GM12875 (cell line): Measurements from ENCODE around the gene CORO6.

Experiments used
- H3K4me3 ChIP-seq: one replicate; pipeline ENCODE4 v1.5.1; 2011; ENCODE audit warnings: low read depth, low read length, control low read depth
- CTCF ChIP-seq: IDR thresholded peaks from 2 replicates; pipeline ENCODE4 v1.5.1; 2011; ENCODE audit warnings: low read depth, mild to moderate bottlenecking, control low read depth, inconsistent platforms, low read length, moderate library complexity, borderline replicate concordance; ENCODE audit not compliant: insufficient read depth

CORO6 gene

GRCh38 chr17:29623283-29623647 is 553 bp upstream of the CORO6 start:
- peak overlapping the region; percentile 77 for H3K4me3 ChIP-seq
- no peak for TF ChIP-seq CTCF

- TF ChIP-seq CTCF = no peak
- H3K4me3 ChIP-seq = no peak overlapping the region
These were observed 939 bp downstream of the CORO6 start for GRCh38 chr17:29621751-29622194.

- H3K4me3 ChIP-seq = no peak overlapping the region
- TF ChIP-seq CTCF = no peak
These were observed 1.8 kb downstream of the CORO6 start for GRCh38 chr17:29620779-29621500.

GRCh38 chr17:29620271-29620670 is 2.4 kb downstream of the CORO6 start:
- H3K4me3 ChIP-seq = no peak overlapping the region
- TF ChIP-seq CTCF = no peak

- no peak overlapping the region for H3K4me3 ChIP-seq
- TF ChIP-seq CTCF = peak; percentile 26; the same call in 1 of the 2 replicates
These were observed 3.5 kb downstream of the CORO6 start for GRCh38 chr17:29619251-29619650.

GRCh38 chr17:29618272-29619065 is 4.2 kb downstream of the CORO6 start:
- no peak for TF ChIP-seq CTCF
- H3K4me3 ChIP-seq = peak overlapping the region; percentile 54
